ENCODE data around the gene NDRG3. TPM values are rescaled to one million over a fixed set of nuclear protein-coding genes. Genes with fewer than 3 reads are reported as not detected.

NDRG3 gene
- total and polyA plus RNA-seq, 2 of the 8 experiments (the other 6 are each of a cell fraction or from before 2014, with no cell fraction given): 25.7 to 32.3 TPM

DNA sequence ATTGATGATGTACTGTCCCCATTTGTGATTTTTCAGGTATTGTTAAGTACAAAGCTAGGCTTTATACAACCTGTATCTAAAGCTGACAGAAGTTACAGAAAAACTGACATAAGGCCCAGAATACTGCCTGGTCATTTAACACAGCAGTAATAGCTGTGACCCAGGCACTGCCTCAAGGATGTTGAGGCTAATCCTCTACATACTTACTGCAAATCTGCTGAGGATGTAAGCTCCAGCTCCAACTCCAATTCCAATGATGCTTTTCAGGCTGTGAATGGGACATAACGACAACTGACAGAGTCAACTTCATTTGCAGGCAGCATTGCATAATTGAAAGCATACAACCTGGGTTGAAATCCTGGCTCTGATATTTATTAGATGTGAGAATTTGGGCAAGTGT, 63.6 kb downstream of the NDRG3 start:
- Histone ChIP-seq H3K36me3 (ENCODE audit: control insufficient read depth in 2 of 4, insufficient read depth in 4 of 4, low read length in 3 of 4) (peaks cover 0 to 5% (median 0%) of the 10 kb centered on the region in 4 experiments; a peak in 1 of 8 replicates), H2BK120ac (replicated peaks; ENCODE audit: low read depth, low read length) (no peak overlapping the region), H2BK15ac (ENCODE audit: low read length) (no peak overlapping the region), H2AK5ac (ENCODE audit: low read depth, low read length) (no peak overlapping the region), H3K23ac (ENCODE audit: insufficient read length) (no peak overlapping the region), H3K4me2 (ENCODE audit: insufficient read depth in 1 of 2, low read depth in 2 of 2, low read length in 2 of 2) (no peak overlapping the region), H3K4me1 (replicated peaks in 1 of 4; ENCODE audit: control insufficient read depth in 3 of 4, insufficient read depth in 4 of 4, low read length in 3 of 4) (peaks cover 0 to 5% (median 1%) of the 10 kb centered on the region in 4 experiments; a peak in 2 of 7 replicates), H2BK5ac (ENCODE audit: low read depth, low read length) (no peak overlapping the region), H3K9ac (replicated peaks in 1 of 4; ENCODE audit: extremely low read depth in 1 of 4, low read depth in 3 of 4, low read length in 3 of 4) (no peak overlapping the region), H3K14ac (ENCODE audit: insufficient read length) (no peak overlapping the region), H3K23me2 (ENCODE audit: low read depth, low read length) (no peaks in the 10 kb centered on the region), H3K18ac (ENCODE audit: extremely low read depth, low read length) (no peak overlapping the region), H3K56ac (replicated peaks; ENCODE audit: insufficient read length, low read depth, low read length) (no peak overlapping the region), H3K79me2 (ENCODE audit: control insufficient read depth in 1 of 2, insufficient read depth in 2 of 2, low read length in 2 of 2) (no peaks in the 10 kb centered on the region), H4K5ac (ENCODE audit: insufficient read length, low read depth, low read length) (no peak overlapping the region), H2AFZ (ENCODE audit: low read length) (no peak overlapping the region), H2BK12ac (ENCODE audit: low read depth, low read length) (no peak overlapping the region), H4K8ac (ENCODE audit: extremely low read depth, insufficient read depth, low read length) (no peak overlapping the region), H4K91ac (replicated peaks; ENCODE audit: insufficient read length, low read length) (no peak overlapping the region), H3K79me1 (ENCODE audit: low read depth, low read length) (no peaks in the 10 kb centered on the region), H3K27ac (ENCODE audit: low read depth, low read length) (no peak overlapping the region), H4K20me1 (replicated peaks in 1 of 2; ENCODE audit: control insufficient read depth in 1 of 2, insufficient read depth in 2 of 2, low read length in 2 of 2) (no peaks in the 10 kb centered on the region), H3K9me3 (ENCODE audit: insufficient read depth in 2 of 2, low read depth in 1 of 2, low read length in 1 of 2) (no peaks in the 10 kb centered on the region), H2BK20ac (ENCODE audit: low read length) (no peak overlapping the region), H3K27me3 (replicated peaks in 1 of 4; ENCODE audit: control insufficient read depth in 3 of 4, extremely low read depth in 1 of 4, insufficient read depth in 3 of 4, low read length in 3 of 4) (no peaks in the 10 kb centered on the region), H3K4me3 (ENCODE audit: extremely low read depth in 1 of 4, insufficient read depth in 2 of 4, low read depth in 3 of 4, low read length in 4 of 4) (no peak overlapping the region), H3K4ac (replicated peaks; ENCODE audit: insufficient read length, low read depth, low read length) (no peak overlapping the region)
- POLR2A ChIA-PET (ENCODE audit: partially characterized antibody): no interaction called here
- 90% methylated on average over 1 of the region's 1 CpG; no CpG with 5 or more reads in 1 of the 2 experiments for WGBS, 2 experiments (ENCODE audit: extremely low coverage in 1 of 2, insufficient coverage in 1 of 2, insufficient read length in 1 of 2, insufficient replicate concordance in 2 of 2, low coverage in 1 of 2, low lambda C conversion rate in 2 of 2, missing lambda C conversion rate in 1 of 2)
- no peak for DNase-seq (ENCODE audit: low read depth in 1 of 2, low spot score in 2 of 2)
- peak; percentile 45 for FAIRE-seq
- TF ChIP-seq JUN (IDR thresholded peaks at IDR 0.05; ENCODE audit: low read depth, low read length) (no peak), RFX5 (IDR thresholded peaks at IDR 0.05; ENCODE audit: borderline replicate concordance, low read depth, low read length) (no peak), GABPA (IDR thresholded peaks at IDR 0.05; ENCODE audit: borderline replicate concordance, insufficient read depth, low read length) (no peak), TEAD4 (IDR thresholded peaks at IDR 0.05; ENCODE audit: low read depth, low read length) (no peak), SIX5 (IDR thresholded peaks at IDR 0.05; ENCODE audit: low read depth, low read length) (no peak), YY1 (IDR thresholded peaks at IDR 0.05; ENCODE audit: low read depth, low read length) (no peak)
- TF ChIP-seq, protein P1, sequence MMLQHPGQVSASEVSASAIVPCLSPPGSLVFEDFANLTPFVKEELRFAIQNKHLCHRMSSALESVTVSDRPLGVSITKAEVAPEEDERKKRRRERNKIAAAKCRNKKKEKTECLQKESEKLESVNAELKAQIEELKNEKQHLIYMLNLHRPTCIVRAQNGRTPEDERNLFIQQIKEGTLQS (IDR thresholded peaks at IDR 0.05; ENCODE audit: insufficient read depth, low read depth, low read length): no peak
- CTCF ChIA-PET (ENCODE audit: partially characterized antibody): interaction anchor here (1.4 kb wide), 1 partner anchor 16 kb away, joined by 3 read pairs; no protein-coding TSS in a partner anchor

Measured in H1 (cell line).